Activated T-helper 9 cell treated with anti-CD3 and anti-CD28 coated beads, Interleukin-2, amount 50 U/mL, for 16 hours (primary cell): ENCODE results near the gene AACS.
"Not testable (repeated sequence)": the region's sequence is repeated elsewhere in the genome, so short reads cannot be mapped to it uniquely, and the experiment has no call there.

Experiments
- DNase-seq: peaks from one replicate; pipeline ENCODE4 v3.0.0-alpha.2; 2020; ENCODE audit warnings: low read depth

Gene AACS

DNA sequence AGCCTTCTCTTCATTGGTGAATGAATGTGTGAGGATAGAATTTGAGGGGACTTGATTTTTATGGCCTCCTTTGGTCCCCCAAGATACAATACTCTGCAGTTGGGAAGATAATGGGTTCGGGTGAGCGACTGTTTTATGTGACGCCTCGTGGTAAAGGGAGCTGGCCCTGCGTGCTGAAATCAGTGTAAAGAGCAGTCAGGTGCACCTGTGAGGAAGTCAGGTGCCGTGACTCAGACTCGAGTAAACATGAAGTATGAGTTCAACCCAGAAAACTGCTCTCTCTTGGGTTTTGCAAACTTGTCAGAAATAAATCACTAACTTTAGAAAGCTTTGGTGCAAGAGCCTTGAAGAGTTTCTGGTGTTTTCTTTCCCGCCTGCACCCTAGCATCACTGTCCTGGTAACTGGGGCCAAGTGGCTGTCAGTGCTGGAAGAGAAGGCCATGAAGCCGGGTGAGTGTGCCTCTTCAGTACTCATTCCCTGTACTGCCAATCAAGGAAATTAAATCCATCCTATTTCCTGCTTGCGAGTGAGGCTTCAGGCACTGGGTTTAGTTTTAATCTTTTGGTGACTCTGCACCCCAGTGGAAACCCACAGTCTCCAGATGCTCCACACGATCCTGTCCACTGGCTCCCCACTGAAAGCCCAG lies 59.2 kb downstream of the AACS start:
- DNase-seq = no peak

DNA sequence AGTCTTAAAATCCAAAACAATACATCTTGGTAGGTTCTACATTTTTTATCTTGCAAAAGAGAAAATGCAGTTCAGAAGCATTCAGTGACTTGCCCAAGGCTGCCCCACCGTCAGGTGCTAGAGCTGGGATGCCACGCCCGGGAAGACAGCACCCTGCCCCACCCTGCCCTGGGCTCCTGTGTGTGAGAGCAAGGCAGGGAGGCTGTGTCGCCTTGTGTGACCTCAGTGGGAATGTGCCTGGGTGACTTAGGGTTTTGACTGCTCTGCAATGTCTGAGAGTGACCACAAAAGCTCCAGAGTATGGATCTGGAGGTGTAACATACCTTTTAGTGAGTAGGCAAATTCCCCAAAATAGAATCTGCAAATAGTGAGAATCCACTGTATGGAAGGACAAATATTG lies 60.0 kb downstream of the AACS start:
- DNase-seq = no peak

DNA sequence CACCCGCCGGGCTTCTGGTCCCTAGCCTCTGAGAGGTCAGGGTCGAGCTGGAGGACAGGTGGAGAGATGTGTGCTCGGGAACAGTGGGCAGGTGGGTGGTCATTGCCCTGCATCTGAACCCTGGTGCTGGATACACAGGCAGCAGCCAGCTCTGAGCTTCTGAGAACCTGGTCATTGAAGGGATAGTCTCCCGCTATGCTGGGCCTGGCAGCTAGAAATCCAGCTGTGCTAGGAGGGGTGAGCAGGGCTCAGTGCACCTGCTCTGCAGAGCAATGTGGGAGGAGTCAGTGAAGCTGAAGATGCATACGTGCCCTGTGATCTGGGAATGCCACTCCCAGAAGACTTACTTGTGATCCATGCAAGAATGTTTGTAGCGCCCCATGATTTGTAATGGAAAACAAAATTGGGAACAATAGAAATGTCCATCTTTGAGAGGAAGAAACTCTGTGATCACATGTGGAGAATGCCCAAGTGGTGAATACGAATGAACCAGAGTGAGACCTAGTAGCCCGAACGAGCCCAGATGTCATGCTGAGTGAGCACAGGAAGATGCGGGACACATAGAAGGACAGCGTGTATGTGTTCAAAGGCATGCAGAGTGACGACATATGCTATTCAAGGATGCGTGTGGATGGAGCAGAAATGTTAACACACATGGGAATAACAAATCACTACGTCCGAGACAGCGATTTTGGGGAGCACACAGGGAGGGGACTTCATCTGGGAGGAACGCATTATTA lies 63.4 kb downstream of the AACS start:
- no peak for DNase-seq

DNA sequence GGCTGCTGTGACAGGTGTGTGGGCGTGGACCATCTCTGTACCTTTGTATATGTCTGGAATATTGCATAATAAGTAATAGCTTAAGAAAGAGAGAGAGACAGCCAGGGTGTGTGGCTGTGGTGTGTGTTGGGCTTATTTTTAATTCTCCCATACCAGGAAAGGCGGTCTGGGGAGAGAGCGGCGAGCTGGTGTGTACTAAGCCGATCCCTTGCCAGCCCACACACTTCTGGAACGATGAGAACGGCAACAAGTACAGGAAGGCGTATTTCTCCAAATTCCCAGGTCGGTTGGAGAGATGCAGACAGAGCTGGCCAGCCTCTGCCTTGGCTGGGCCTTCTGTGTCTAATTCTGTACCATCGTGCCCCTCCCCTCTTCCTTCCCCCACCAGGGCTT lies 63.9 kb downstream of the AACS start:
- DNase-seq = no peak

DNA sequence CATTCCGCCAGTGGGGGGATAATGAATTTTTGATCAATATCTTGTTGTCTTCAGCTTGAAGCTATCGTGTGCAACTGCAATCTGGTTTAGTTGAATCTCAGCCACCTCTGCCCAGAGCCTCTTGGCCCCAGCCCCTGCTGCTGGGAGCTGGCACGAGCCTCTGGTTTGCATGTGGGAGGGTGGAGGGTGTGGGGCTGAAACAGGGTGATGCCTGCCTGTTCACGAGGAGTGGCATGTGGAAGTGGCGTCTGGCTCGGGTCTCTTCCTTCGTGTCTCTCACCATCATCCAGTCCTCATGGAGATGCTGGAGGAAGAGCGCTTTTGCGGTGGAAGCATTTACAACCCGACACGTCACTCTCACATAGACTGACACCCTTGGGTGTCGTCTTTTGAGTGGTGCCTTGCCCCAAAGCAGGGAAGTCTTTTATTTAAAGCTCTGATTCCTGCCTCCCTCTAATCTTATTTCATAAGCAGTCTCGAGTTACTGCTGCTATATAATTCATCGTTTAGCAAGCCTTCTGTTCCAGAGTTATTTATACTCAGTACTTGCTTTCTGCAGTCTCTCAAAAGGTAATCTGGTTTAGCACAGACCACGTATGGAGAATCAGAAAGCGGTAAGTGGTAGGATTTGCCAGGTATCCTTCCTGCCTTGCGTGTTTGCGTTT lies 64.5 kb downstream of the AACS start:
- DNase-seq = no peak

DNA sequence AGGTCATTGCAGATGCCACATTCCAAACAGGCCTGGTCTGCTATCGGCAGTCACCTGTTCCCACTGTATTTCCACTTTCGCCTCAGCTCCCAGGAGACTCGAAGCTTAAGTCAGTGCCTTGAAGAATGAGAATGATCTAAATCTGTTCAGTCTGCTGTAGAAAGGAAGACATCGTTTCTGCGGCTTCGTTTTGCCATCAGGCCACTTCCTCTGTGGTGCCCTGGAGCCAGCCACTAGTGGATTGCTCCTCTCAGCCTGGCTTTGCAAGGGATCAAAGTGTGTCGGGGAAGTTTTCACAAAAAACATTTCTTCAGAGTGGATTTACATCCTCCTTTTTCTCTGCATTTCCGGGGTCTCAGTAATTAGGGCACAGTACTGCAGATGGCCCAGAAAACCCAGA lies 66.7 kb downstream of the AACS start:
- DNase-seq = no peak

DNA sequence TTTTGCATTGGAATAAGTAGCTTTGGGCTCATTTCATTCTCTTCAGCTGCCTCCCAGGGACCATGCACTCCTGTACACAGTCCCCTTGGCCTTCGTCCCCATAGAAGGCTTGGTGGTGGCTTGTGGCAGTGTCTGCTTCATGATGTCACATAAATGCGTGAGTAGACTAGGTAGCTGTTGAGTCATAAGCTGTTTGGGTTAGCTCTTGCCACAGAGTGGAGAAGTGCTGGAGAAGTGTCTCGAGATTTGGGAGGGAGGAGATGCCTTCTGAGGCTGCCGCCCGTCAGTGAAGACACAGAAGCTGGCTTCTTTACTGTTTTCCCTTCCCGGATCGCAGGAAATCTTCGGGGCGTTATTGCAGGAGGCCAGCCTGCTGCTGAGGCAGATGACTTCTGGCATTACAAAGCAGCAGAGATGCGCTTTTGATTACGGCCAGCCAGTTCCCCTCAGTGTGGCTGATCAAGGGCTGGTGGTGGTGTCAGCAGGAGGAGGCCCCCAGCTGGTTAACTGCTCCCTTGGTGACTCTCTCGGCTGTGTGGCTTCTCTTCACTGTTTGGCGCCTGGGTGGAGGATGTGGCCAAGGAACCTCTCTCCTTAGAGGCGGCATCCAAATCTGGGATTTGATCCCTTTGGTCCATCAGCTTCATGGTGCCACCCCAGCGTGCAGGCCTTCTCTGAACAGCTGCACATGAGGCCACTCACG lies 67.6 kb downstream of the AACS start:
- no peak for DNase-seq

DNA sequence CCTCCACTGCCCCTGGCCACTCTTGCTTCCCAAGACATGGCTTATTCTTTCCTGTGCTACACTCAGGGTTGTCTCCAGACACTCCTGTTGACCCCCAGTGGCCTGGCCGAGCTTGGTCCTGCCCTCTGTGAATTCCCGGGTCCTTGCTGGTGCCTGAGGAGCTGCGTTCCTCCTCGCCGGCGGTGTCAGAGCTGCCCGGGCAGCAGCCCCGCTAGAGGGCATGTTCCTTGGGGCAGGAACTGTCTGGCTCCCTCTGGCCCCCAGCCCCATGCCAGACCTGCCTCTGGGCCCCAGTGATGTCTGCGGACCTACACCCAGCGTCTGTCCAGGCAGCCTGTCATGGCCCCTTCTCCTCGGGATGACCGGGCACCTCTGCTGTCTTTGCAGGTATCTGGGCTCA lies 68.4 kb downstream of the AACS start:
- DNase-seq = no peak

DNA sequence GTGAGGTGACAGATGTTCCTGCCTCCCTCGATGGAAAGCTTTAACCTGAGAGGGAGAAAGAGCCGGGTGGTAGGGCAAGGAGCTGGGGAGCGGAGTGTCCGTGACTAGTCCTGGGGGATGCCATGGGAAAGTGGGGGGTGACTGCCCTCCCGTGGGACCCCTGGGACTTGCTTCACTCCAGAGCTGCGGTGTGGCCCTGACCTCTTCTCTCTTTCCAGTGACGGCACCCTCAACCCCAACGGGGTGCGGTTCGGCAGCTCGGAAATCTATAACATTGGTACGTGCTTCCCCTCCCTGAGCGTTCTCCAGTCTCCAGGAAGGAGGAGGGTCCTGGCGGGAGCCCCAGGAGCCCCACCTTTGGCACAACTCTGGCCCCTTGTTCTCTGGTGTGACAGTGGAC lies 69.3 kb downstream of the AACS start:
- DNase-seq = no peak

DNA sequence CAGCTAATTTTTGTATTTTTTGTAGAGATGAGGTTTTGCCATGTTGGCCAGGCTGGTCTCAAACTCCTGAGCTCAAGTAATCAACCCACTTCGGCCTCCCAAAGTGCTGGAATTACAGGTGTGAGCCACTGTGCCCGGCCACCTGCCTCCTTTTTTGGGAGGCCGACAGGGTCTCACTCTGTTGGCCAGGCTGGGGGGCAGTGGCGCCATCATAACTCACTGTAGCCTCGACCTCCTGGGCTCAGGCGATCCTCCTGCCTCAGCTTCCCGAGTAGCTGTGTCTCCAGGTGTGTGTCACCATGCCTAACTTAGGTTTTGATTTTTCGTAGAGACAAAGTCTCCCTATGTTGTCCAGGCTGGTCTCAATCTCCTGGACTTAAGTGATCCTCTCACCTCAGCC lies 70.7 kb downstream of the AACS start:
- DNase-seq = no peak

DNA sequence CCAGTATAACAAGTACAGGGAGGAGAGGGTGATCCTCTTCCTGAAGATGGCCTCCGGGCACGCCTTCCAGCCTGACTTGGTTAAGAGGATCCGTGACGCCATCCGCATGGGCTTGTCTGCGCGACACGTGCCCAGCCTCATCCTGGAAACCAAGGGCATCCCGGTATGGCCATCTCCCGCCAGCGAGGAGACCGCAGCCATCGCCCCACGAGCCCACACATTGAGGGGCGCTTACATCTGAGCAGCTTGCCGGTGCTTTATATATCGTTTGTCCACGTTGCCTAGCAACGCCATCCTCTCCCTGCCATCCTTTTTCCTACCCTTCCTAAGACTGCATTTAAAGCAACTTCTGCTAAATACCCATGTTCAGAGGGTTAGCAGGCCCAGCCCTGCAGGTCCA lies 71.5 kb downstream of the AACS start:
- DNase-seq = no peak

DNA sequence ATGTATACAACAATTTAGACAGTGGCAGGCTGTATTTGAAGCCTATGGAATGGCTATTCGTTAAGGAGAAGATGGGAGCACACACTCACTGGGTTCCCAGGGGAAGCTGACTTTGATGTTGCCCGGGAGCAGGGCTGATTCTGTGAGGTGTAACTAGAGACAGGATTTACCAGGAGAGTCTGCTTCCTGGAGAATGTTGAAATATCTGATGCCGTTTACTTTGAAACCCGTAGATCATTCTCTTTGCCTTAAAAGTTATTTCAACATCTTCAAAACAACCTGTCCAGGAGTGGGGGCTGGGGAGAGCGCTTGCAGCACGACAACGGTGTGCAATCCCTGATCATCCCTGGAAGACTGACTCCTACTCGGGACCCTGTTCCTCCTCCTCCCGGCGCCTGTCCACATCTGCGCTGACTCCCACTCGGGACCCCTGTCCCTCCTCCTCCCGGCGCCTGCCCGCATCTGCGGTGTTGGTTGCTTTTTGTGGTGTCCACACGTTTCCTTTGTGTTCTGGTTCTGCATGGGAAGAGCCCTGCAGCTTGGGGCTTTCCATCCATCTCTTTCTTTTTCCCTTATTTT lies 72.6 kb downstream of the AACS start:
- no peak for DNase-seq

DNA sequence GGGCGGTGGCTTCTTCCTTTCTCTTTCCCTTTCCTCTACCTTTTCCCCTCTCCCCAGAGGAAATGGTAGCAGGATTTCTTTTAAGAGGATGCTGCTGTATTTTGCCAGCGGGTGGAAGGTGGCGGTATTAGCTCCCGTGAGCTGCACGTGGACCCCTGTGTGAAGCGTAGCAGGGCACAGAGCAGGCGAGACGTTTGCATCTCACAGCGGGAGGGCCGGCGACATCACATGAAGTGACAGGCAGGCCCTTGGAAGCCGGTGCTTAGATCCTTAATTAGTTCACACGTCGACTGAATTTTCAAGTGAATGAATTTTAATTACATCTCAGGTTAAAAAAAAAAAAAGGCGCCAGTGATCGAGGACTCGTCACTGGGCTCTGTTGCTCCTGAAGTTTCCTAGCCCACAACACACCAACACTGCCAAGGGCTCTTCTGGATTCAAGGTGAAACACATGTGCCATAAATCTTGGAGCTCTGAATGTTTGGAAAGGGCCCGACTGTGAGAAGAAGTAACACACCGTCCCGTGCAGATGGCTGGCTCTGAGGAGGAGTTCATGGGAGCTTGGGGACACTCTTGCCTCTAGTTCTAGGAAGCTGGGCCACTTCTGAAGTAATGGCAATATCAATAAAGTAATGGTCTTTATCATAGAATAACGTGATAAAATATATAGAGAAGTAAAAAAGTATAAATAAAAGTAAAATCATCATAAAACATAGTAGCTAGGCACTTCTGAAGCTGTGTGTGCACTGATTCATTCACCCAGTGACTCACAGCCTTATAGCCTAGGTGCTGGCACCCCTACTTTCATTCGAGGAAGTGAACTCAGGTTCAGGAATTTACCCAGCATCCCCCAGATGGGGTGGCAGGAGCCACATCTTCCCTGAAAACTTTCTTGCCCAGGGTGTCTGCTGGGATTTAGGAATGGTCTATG lies 75.3 kb downstream of the AACS start:
- no peak for DNase-seq

DNA sequence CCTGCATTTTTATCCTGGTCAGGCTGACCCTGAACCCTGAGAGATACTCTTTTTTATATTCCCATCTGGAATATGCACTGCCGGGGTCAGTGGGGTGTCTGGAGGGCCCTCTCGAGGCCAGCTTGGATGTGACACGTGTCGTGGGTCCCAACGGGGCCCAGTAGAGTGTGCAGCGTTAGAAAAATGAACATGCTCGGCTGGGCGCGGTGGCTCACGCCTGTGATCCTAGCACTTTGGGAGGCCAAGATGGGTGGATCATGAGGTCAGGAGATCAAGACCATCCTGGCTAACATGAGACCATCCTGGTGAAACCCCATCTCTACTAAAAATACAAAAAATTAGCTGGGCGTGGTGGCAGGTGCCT lies 76.0 kb downstream of the AACS start:
- DNase-seq = not testable (repeated sequence)

DNA sequence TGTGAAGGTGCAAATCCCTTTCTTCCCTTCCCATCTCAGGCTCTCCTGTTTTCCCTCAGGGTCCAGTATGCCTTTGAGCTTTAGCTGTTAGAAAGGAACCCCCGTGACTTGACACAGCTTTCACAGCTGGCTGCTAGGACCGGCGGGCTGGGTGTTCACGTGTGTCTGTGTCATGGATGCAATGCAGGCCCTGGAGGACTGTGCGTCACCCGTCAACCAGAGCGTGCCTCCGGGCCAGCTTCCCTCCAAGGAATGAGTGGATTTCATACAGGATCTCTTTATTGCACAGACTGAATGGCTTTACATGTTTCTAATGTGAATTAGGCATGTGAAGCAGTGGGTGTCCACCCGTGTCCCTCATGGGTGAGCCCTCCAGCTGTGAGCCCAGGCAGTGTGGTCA lies 77.4 kb downstream of the AACS start:
- no peak for DNase-seq

DNA sequence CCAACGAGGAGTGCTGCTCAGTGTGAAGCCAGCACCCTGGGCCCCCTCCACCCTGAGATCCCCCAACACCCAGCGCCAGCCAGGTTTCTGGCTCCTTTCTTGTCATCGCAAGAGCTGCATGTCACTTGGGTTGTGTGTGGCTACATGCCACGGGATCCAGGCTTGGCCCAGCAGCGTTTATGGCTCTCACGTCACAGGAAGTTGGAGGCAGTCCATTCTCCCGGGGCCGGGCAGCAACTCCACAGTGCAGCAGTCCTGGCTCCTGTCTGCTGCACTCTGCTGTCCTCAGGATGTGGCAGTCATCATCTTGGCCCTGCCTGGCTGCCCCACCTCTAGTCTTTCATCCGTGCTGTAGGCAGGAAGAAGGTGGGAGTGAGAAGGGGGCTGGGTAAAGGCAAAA lies 78.3 kb downstream of the AACS start:
- DNase-seq = no peak

DNA sequence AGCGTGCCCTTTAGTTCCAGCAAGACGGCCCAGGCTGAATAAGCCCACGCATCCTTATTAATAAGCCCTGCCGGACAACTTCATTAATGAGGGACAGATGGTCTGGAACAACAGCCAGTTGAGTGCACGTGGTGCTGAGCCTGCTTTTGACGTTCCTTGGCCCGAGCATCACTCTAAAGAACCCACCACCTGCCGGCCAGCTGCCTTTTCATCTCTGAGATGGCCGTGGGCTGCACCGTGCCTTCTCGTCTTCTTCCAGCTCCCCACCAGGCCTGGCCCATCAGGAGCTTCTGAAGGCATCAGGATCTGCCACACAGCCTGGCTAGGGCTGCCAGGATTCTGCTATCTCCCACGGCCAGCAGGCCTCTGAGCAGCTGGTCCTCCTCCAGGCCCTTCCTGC lies 80.0 kb downstream of the AACS start:
- no peak for DNase-seq

DNA sequence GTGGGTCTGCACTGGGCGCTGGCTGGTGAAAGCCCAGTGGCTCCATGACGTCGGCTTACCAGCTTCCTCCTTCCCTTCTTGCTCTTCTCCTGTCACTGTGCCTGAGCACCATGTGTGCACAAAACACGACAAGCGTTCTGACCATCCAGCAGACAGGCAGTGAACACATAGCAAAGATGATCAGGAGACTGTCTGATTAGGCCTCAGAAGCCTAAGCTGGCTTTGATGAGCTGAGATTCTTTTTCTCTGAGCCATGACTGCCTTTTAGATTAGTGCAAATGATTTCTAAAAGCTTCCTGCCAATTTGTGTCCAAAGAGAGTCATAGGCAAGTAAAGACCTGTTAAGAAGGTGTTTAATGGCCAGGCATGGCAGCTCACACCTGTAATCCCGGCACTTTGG lies 83.1 kb downstream of the AACS start:
- DNase-seq = no peak

DNA sequence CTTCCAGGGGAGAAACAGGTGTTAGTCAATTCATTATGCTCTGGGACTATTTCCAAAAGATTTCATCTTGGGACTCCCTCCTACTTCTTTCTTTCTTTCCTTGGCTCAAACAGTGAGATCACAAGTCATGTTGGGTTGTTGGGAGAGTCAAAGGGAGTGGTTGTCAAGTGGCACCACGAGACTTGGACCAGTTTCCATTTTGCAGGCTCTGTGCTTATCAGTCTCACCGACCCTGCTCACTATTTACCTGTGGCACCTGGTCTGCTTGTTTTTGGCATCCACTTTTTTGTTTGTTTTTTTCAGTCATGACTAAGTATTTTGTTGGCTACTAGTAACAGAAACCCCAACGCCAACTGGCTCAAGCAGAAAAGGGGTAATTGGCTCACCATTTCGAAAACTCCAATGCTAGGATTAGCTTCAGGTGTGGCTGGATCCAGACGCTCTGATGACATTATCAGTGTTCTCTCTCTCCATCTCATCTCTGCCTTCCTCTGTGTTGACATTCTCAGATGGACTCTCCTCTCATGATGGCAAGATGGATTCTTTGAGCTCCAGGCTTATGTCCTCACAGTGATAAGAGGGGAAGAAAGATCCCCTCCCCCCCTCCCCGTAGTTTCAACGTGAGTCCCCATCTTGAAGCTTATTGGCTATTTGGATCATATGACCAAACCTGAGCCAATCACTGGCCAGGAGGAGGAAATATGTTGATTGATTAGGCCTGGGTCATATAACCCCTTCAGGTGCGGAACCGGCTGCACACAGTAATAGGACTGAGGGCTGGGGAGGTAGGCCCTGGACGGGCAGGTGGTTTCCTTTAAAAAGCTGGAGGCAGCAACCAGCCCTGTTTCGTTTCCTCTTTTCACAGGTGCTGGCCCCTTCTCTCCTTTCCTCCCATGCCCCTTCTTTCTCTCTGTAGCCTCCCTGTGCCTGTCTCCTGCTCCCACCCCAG lies 84.2 kb downstream of the AACS start:
- DNase-seq = no peak

DNA sequence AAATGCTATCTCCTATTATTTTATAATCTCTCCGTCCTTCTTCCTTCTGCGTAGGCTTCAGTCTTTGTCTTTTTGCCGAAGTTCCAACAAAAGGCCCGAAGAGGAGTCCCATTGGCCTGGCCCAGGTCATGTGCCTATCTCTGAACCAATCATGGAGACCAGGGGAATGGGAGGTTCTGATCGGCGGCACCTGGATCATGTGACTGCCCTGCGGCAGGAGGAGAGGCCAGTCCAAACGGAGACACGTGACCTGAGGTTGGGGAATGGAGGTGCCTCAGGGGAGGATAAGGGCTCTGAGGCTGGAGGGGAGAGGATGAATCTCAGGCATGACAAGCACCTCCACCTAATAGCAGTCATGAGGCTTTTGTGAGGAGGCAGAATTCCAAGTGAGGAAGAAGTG lies 86.0 kb downstream of the AACS start:
- no peak for DNase-seq
